HG02970 (cell line): ENCODE results near the gene GRID1.

Experiments
- ATAC-seq: cut with Tn5 transposase; IDR thresholded peaks from one replicate; pipeline ENCODE4 v1.9.1; 2021; ENCODE audit warnings: mild to moderate bottlenecking, moderate library complexity, moderate number of reproducible peaks; ENCODE audit not compliant: unreplicated experiment, low FRiP score

Gene GRID1

GRCh38 chr10:85557706-85558105 is 808.9 kb downstream of the GRID1 start:
- no peak for ATAC-seq

GRCh38 chr10:85557077-85557476 is 809.5 kb downstream of the GRID1 start:
- ATAC-seq = no peak
